Measurements from ENCODE around the gene IL1F10.

DNA sequence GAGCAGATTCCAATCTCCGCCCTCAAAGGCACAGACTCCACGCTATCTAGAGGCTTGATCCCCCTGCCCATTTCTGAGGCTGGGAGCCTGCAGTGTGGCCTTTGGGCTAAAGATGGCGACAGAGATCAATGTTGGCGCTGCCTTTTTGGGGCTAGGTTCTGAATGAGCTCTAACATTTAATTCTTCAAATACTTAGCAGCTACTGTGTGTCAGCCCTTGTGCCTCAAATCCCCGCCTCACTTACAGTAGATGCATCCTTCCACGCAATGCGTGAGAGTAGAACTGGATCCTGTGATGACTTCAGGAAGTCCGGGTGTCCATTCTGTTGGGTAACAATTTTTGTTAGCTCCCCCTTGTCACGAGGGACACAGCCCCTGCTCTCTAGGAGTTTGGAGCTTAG lies 12.4 kb downstream of the IL1F10 start:
- TF ChIP-seq, protein P1, sequence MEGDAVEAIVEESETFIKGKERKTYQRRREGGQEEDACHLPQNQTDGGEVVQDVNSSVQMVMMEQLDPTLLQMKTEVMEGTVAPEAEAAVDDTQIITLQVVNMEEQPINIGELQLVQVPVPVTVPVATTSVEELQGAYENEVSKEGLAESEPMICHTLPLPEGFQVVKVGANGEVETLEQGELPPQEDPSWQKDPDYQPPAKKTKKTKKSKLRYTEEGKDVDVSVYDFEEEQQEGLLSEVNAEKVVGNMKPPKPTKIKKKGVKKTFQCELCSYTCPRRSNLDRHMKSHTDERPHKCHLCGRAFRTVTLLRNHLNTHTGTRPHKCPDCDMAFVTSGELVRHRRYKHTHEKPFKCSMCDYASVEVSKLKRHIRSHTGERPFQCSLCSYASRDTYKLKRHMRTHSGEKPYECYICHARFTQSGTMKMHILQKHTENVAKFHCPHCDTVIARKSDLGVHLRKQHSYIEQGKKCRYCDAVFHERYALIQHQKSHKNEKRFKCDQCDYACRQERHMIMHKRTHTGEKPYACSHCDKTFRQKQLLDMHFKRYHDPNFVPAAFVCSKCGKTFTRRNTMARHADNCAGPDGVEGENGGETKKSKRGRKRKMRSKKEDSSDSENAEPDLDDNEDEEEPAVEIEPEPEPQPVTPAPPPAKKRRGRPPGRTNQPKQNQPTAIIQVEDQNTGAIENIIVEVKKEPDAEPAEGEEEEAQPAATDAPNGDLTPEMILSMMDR (IDR thresholded peaks at IDR 0.05) = no peak
- TF ChIP-seq POLR2A (IDR thresholded peaks at IDR 0.05) = no peak

All from lower leg skin (tissue), 3 donors.